Measurements from ENCODE around the gene ADAMTSL1.

GRCh38 chr9:18936094-18936871 lies 462.3 kb downstream of the ADAMTSL1 start:
- TF ChIP-seq CREB1 (IDR thresholded peaks at IDR 0.05) (no peak), CREB1 (CRISPR knock-in tag; IDR thresholded peaks at IDR 0.05) (no peak), ZBTB7A (CRISPR knock-in tag; IDR thresholded peaks at IDR 0.05) (no peak), KDM5A (IDR thresholded peaks at IDR 0.05; ENCODE audit: borderline replicate concordance, low read length) (no peak), ZNF672 (CRISPR knock-in tag; IDR thresholded peaks at IDR 0.05) (no peak), CCAR2 (optimal IDR thresholded peaks at IDR 0.05; ENCODE audit: low read depth, low read length) (no peak), ZNF776 (CRISPR knock-in tag; IDR thresholded peaks at IDR 0.05) (no peak), ZNF646 (CRISPR knock-in tag; IDR thresholded peaks at IDR 0.05) (no peak), ZHX1 (CRISPR knock-in tag; IDR thresholded peaks at IDR 0.05; ENCODE audit: low read depth) (no peak), ZNF766 (CRISPR knock-in tag; IDR thresholded peaks at IDR 0.05; ENCODE audit: borderline replicate concordance) (no peak)
- TF ChIP-seq, protein P1, sequence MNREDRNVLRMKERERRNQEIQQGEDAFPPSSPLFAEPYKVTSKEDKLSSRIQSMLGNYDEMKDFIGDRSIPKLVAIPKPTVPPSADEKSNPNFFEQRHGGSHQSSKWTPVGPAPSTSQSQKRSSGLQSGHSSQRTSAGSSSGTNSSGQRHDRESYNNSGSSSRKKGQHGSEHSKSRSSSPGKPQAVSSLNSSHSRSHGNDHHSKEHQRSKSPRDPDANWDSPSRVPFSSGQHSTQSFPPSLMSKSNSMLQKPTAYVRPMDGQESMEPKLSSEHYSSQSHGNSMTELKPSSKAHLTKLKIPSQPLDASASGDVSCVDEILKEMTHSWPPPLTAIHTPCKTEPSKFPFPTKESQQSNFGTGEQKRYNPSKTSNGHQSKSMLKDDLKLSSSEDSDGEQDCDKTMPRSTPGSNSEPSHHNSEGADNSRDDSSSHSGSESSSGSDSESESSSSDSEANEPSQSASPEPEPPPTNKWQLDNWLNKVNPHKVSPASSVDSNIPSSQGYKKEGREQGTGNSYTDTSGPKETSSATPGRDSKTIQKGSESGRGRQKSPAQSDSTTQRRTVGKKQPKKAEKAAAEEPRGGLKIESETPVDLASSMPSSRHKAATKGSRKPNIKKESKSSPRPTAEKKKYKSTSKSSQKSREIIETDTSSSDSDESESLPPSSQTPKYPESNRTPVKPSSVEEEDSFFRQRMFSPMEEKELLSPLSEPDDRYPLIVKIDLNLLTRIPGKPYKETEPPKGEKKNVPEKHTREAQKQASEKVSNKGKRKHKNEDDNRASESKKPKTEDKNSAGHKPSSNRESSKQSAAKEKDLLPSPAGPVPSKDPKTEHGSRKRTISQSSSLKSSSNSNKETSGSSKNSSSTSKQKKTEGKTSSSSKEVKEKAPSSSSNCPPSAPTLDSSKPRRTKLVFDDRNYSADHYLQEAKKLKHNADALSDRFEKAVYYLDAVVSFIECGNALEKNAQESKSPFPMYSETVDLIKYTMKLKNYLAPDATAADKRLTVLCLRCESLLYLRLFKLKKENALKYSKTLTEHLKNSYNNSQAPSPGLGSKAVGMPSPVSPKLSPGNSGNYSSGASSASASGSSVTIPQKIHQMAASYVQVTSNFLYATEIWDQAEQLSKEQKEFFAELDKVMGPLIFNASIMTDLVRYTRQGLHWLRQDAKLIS (CRISPR knock-in tag; IDR thresholded peaks at IDR 0.05): no peak
- TF ChIP-seq, protein P2, sequence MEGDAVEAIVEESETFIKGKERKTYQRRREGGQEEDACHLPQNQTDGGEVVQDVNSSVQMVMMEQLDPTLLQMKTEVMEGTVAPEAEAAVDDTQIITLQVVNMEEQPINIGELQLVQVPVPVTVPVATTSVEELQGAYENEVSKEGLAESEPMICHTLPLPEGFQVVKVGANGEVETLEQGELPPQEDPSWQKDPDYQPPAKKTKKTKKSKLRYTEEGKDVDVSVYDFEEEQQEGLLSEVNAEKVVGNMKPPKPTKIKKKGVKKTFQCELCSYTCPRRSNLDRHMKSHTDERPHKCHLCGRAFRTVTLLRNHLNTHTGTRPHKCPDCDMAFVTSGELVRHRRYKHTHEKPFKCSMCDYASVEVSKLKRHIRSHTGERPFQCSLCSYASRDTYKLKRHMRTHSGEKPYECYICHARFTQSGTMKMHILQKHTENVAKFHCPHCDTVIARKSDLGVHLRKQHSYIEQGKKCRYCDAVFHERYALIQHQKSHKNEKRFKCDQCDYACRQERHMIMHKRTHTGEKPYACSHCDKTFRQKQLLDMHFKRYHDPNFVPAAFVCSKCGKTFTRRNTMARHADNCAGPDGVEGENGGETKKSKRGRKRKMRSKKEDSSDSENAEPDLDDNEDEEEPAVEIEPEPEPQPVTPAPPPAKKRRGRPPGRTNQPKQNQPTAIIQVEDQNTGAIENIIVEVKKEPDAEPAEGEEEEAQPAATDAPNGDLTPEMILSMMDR (CRISPR knock-in tag; IDR thresholded peaks at IDR 0.05): no peak
- TF ChIP-seq, protein P3, sequence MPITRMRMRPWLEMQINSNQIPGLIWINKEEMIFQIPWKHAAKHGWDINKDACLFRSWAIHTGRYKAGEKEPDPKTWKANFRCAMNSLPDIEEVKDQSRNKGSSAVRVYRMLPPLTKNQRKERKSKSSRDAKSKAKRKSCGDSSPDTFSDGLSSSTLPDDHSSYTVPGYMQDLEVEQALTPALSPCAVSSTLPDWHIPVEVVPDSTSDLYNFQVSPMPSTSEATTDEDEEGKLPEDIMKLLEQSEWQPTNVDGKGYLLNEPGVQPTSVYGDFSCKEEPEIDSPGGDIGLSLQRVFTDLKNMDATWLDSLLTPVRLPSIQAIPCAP (CRISPR knock-in tag; IDR thresholded peaks at IDR 0.05; ENCODE audit: low read depth): no peak

Measured in HepG2 (cell line).